H9 (cell line): ENCODE measurements around the gene INPP5E. TPM values are rescaled to one million over a fixed set of nuclear protein-coding genes. Genes with fewer than 3 reads are reported as not detected.
"Not testable (repeated sequence)": the region's sequence is repeated elsewhere in the genome, so short reads cannot be mapped to it uniquely, and the experiment has no call there.

ENCODE experiments used
- DNase-seq: peaks from one replicate; pipeline ENCODE4 v3.0.0-alpha.2; 2017
- H2AFZ ChIP-seq: one replicate; pipeline ENCODE4 v1.6.1; 2013; ENCODE audit warnings: mild to moderate bottlenecking, low read length, control low read depth, moderate library complexity
- H2AK5ac ChIP-seq: 2 replicates; pipeline ENCODE4 v1.6.1; 2013; ENCODE audit warnings: low read length, control low read depth, mixed read lengths; ENCODE audit not compliant: insufficient read length
- H2BK120ac ChIP-seq: one replicate; pipeline ENCODE4 v1.6.1; 2013; ENCODE audit warnings: low read depth, mild to moderate bottlenecking, low read length, control low read depth, inconsistent platforms; ENCODE audit not compliant: poor library complexity, severe bottlenecking
- H2BK12ac ChIP-seq: 2 replicates; pipeline ENCODE4 v1.6.1; 2013; ENCODE audit warnings: low read length, control low read depth, mixed read lengths, low read depth; ENCODE audit not compliant: insufficient read length
- H2BK15ac ChIP-seq: 2 replicates; pipeline ENCODE4 v1.6.1; 2013; ENCODE audit warnings: low read depth, low read length, control low read depth
- H2BK20ac ChIP-seq: one replicate; pipeline ENCODE4 v1.6.1; 2013; ENCODE audit warnings: low read depth, mild to moderate bottlenecking, low read length, control low read depth, inconsistent platforms; ENCODE audit not compliant: poor library complexity, severe bottlenecking
- H2BK5ac ChIP-seq: 2 replicates; pipeline ENCODE4 v1.6.1; 2013; ENCODE audit warnings: low read length, control low read depth, mixed read lengths; ENCODE audit not compliant: insufficient read length
- H3K14ac ChIP-seq: 2 replicates; pipeline ENCODE4 v1.6.1; 2013; ENCODE audit warnings: low read length, control low read depth; ENCODE audit not compliant: insufficient read depth
- H3K18ac ChIP-seq: 2 replicates; pipeline ENCODE4 v1.6.1; 2013; ENCODE audit warnings: low read depth, mild to moderate bottlenecking, mixed read lengths, low read length, control low read depth; ENCODE audit not compliant: insufficient read length
- H3K23ac ChIP-seq: 2 replicates; pipeline ENCODE4 v1.6.1; 2013; ENCODE audit warnings: low read length, control low read depth, mixed read lengths, low read depth; ENCODE audit not compliant: insufficient read length
- H3K23me2 ChIP-seq: 2 replicates; pipeline ENCODE4 v1.6.1; 2013; ENCODE audit warnings: low read depth, mild to moderate bottlenecking, mixed read lengths, low read length, control low read depth; ENCODE audit not compliant: insufficient read length, poor library complexity, severe bottlenecking
- H3K27ac ChIP-seq: 2 replicates; pipeline ENCODE4 v1.5.1; 2013; ENCODE audit warnings: low read length, control low read depth, mixed read lengths, low read depth; ENCODE audit not compliant: insufficient read length
- H3K27me3 ChIP-seq: 2 replicates; pipeline ENCODE4 v1.6.1; 2013; ENCODE audit warnings: low read length, control low read depth, inconsistent platforms; ENCODE audit not compliant: insufficient read depth
- H3K4ac ChIP-seq: 2 replicates; pipeline ENCODE4 v1.6.1; 2013; ENCODE audit warnings: low read depth, mild to moderate bottlenecking, control low read depth, inconsistent platforms, low read length, moderate library complexity
- H3K4me1 ChIP-seq: 2 replicates; pipeline ENCODE4 v1.6.1; 2013; ENCODE audit warnings: low read length, control low read depth, inconsistent platforms; ENCODE audit not compliant: insufficient read depth
- H3K4me2 ChIP-seq: 2 replicates; pipeline ENCODE4 v1.6.1; 2013; ENCODE audit warnings: low read length, control low read depth, mixed read lengths; ENCODE audit not compliant: insufficient read length, insufficient read depth
- H3K56ac ChIP-seq: 2 replicates; pipeline ENCODE4 v1.6.1; 2013; ENCODE audit warnings: low read depth, mild to moderate bottlenecking, mixed read lengths, low read length, control low read depth; ENCODE audit not compliant: insufficient read length
- H3K79me1 ChIP-seq: 2 replicates; pipeline ENCODE4 v1.6.1; 2013; ENCODE audit warnings: low read depth, mild to moderate bottlenecking, moderate library complexity, low read length, control low read depth, inconsistent platforms; ENCODE audit not compliant: insufficient read depth, poor library complexity, severe bottlenecking
- H3K79me2 ChIP-seq: 2 replicates; pipeline ENCODE4 v1.6.1; 2013; ENCODE audit warnings: low read length, control low read depth, inconsistent platforms; ENCODE audit not compliant: insufficient read depth
- H3K9ac ChIP-seq: 2 replicates; pipeline ENCODE4 v1.6.1; 2013; ENCODE audit warnings: low read length, control low read depth, mixed read lengths; ENCODE audit not compliant: insufficient read length; ENCODE audit errors: extremely low read depth
- H3K9me3 ChIP-seq: one replicate; pipeline ENCODE4 v1.6.1; 2013; ENCODE audit warnings: low read depth, low read length, inconsistent platforms; ENCODE audit not compliant: control insufficient read depth
- H3T11ph ChIP-seq: one replicate; pipeline ENCODE4 v1.6.1; 2013; ENCODE audit warnings: mild to moderate bottlenecking, low read length, control low read depth, inconsistent platforms
- H4K20me1 ChIP-seq: one replicate; pipeline ENCODE4 v1.6.1; 2013; ENCODE audit not compliant: control insufficient read depth, insufficient read length, insufficient read depth
- H4K5ac ChIP-seq: 2 replicates; pipeline ENCODE4 v1.6.1; 2013; ENCODE audit warnings: low read depth, mild to moderate bottlenecking, mixed read lengths, low read length, control low read depth; ENCODE audit not compliant: insufficient read length
- H4K8ac ChIP-seq: replicated peaks from 2 replicates; pipeline ENCODE4 v1.6.1; 2013; ENCODE audit warnings: low read length, control low read depth, mixed read lengths, low read depth; ENCODE audit not compliant: insufficient read length
- H4K91ac ChIP-seq: 2 replicates; pipeline ENCODE4 v1.6.1; 2013; ENCODE audit warnings: low read depth, mild to moderate bottlenecking, moderate library complexity, mixed read lengths, low read length, control low read depth; ENCODE audit not compliant: insufficient read length
- H3K27ac Mint-ChIP-seq, 3 experiments: 2 replicates in 2 of 3; 3 replicates in 1 of 3; pipeline ENCODE4 v1.8.0; 2020 to 2021; ENCODE audit warnings: mixed read lengths in 3 of 3, mild to moderate bottlenecking in 1 of 3, moderate library complexity in 1 of 3
- H3K27me3 Mint-ChIP-seq: 2 replicates; pipeline ENCODE4 v1.8.0; 2021; ENCODE audit warnings: low read depth, mild to moderate bottlenecking, moderate library complexity, mixed read lengths
- H3K36me3 Mint-ChIP-seq, 3 experiments: 2 replicates in 2 of 3; 3 replicates in 1 of 3; pipeline ENCODE4 v1.8.0; 2020 to 2021; ENCODE audit warnings: low read depth in 3 of 3, mixed read lengths in 3 of 3; ENCODE audit not compliant: insufficient read depth in 1 of 3
- H3K4me1 Mint-ChIP-seq, 2 experiments: 2 replicates each; pipeline ENCODE4 v1.8.0; 2020; ENCODE audit warnings: mixed read lengths in 2 of 2
- H3K4me3 Mint-ChIP-seq, 2 experiments: 2 replicates in 1 of 2; 3 replicates in 1 of 2; pipeline ENCODE4 v1.8.0; 2020 to 2021; ENCODE audit warnings: mild to moderate bottlenecking in 2 of 2, mixed read lengths in 2 of 2, moderate library complexity in 1 of 2
- H3K9me3 Mint-ChIP-seq, 2 experiments: 2 replicates in 1 of 2; 3 replicates in 1 of 2; pipeline ENCODE4 v1.8.0; 2020; ENCODE audit warnings: mild to moderate bottlenecking in 2 of 2, mixed read lengths in 2 of 2, moderate library complexity in 1 of 2
- WGBS: extraction: QIAGEN DNeasy Blood & Tissue Kit; methylation state at CpG from one replicate; pipeline ENCODE4 v1.1.7; 2013; ENCODE audit warnings: missing lambda C conversion rate, low lambda C conversion rate, mixed read lengths; ENCODE audit not compliant: insufficient read length; ENCODE audit errors: extremely low coverage; 5-methylcytosine and 5-hydroxymethylcytosine counted together
- total RNA-seq: library from RNA; stranded (reverse); gene quantifications from 2 replicates; pipeline ENCODE4 v1.2.1, GENCODE V29; 2021
- TF ChIP-seq, protein P1 (sequence below): fragments of 200-600 bp; sonication (generic); conservative IDR thresholded peaks from 3 replicates; pipeline ENCODE4 v1.8.0; 2021; ENCODE audit warnings: antibody characterized with exemption, mild to moderate bottlenecking

Gene INPP5E
- total RNA-seq, 1 experiment from 2014 or later = 21.0 TPM

DNA sequence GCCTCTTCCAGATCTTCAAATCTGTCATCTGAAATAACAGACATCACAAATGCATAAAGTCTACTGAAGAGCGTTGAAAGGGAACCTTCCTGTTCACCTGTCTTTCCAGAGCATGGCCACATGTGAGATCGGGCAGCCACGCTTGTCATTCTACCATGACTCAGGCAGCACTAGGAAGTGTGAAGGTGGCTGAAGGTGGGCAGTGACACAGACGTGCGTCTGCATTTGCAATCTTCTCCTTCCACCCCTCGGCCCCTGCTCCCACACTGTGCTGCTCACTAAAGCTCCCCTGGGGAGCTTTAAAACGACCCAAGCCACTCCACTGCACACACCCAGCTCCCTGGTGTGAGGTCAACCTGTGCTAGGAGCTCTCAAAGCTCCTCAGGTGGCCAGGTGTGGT, 31.7 kb downstream of the INPP5E start:
- Histone ChIP-seq H4K5ac (no peak overlapping the region), H3K4me2 (no peak overlapping the region), H3K27me3 (no peaks in the 10 kb centered on the region), H3K4ac (no peak overlapping the region), H2BK12ac (no peak overlapping the region), H2BK5ac (no peak overlapping the region), H3K4me1 (no peaks in the 10 kb centered on the region), H3K9me3 (no peaks in the 10 kb centered on the region), H3K23ac (no peak overlapping the region), H3K18ac (no peak overlapping the region), H3K14ac (no peak overlapping the region), H2AK5ac (no peak overlapping the region), H2BK15ac (no peak overlapping the region), H3T11ph (no peak overlapping the region), H4K8ac (no peak overlapping the region), H3K27ac (no peak overlapping the region), H4K20me1 (no peaks in the 10 kb centered on the region), H2BK20ac (no peak overlapping the region), H2AFZ (no peak overlapping the region), H3K79me2 (peaks cover 16% of the 10 kb centered on the region; the same call in 1 of the 2 replicates), H3K56ac (no peak overlapping the region), H4K91ac (no peak overlapping the region), H3K23me2 (peaks cover 15% of the 10 kb centered on the region), H3K9ac (no peak overlapping the region), H2BK120ac (no peak overlapping the region), H3K79me1 (peaks cover 19% of the 10 kb centered on the region)
- Mint-ChIP-seq H3K36me3 (peaks cover 44 to 71% (median 60%) of the 10 kb centered on the region in 3 experiments; a peak in 6 of 7 replicates), H3K27ac (peak overlapping the region in 1 of 3 experiments; percentile 73; a peak in 2 of 7 replicates), H3K4me3 (peak overlapping the region; percentile 10 to 29; a peak in 3 of 5 replicates), H3K9me3 (no peaks in the 10 kb centered on the region), H3K4me1 (peaks cover 22 to 25% of the 10 kb centered on the region in 2 experiments), H3K27me3 (peaks cover 3% of the 10 kb centered on the region)
- no CpG with 5 or more reads among the region's 7 CpGs for WGBS
- no peak for DNase-seq
- TF ChIP-seq, protein P1, sequence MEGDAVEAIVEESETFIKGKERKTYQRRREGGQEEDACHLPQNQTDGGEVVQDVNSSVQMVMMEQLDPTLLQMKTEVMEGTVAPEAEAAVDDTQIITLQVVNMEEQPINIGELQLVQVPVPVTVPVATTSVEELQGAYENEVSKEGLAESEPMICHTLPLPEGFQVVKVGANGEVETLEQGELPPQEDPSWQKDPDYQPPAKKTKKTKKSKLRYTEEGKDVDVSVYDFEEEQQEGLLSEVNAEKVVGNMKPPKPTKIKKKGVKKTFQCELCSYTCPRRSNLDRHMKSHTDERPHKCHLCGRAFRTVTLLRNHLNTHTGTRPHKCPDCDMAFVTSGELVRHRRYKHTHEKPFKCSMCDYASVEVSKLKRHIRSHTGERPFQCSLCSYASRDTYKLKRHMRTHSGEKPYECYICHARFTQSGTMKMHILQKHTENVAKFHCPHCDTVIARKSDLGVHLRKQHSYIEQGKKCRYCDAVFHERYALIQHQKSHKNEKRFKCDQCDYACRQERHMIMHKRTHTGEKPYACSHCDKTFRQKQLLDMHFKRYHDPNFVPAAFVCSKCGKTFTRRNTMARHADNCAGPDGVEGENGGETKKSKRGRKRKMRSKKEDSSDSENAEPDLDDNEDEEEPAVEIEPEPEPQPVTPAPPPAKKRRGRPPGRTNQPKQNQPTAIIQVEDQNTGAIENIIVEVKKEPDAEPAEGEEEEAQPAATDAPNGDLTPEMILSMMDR = no peak

DNA sequence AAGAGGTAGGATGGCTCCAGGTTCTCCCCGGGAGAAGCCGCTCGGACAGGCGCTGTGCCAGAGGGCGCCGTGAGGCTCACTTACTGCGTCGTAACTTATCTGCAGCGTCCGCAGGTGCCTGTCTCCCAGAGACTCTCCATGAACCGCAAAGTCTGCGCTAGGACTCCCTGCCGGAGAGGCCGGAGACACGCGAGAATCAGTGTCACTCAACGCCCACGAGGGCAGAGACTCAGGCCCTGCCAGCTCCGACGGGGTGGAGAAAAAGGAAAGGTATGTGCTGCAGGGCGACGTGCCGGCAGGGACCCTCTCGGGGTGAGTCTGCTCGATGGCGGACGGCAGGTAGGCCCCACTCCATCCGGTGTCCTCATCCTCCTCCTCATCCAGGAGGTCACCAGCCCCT, 32.6 kb downstream of the INPP5E start:
- H3K9ac ChIP-seq, H4K20me1 ChIP-seq, H3K27ac Mint-ChIP-seq, H2BK12ac ChIP-seq, H3K27me3 Mint-ChIP-seq, H3K27ac ChIP-seq, H3K9me3 ChIP-seq, H2AFZ ChIP-seq, H3K4ac ChIP-seq, H3K18ac ChIP-seq, H2BK20ac ChIP-seq, H2BK120ac ChIP-seq, H3K4me1 ChIP-seq, H2AK5ac ChIP-seq, H3K27me3 ChIP-seq, H3K56ac ChIP-seq, H3K4me2 ChIP-seq, DNase-seq, H4K8ac ChIP-seq, H3K14ac ChIP-seq, H3K23ac ChIP-seq, H3K9me3 Mint-ChIP-seq, H4K91ac ChIP-seq, H2BK15ac ChIP-seq, H4K5ac ChIP-seq, H3K4me3 Mint-ChIP-seq, H3T11ph ChIP-seq, H2BK5ac ChIP-seq: not testable (repeated sequence)
- Histone ChIP-seq H3K79me1 (peaks cover 18% of the 10 kb centered on the region), H3K79me2 (peaks cover 16% of the 10 kb centered on the region; the same call in 1 of the 2 replicates), H3K23me2 (peaks cover 15% of the 10 kb centered on the region)
- WGBS = no CpG with 5 or more reads among the region's 28 CpGs
- peaks cover 45 to 71% (median 59%) of the 10 kb centered on the region in 3 experiments for H3K36me3 Mint-ChIP-seq
- H3K4me1 Mint-ChIP-seq = peaks cover 22 to 25% of the 10 kb centered on the region in 2 experiments
